ENCODE measurements around the gene CRB2. TPM values are rescaled to one million over a fixed set of nuclear protein-coding genes. Genes with fewer than 3 reads are reported as not detected.

Gene CRB2
- total RNA-seq, 5 donors from 2014 or later (not counting 1 experiment from before 2014, with no cell fraction given) = 0.09 to 0.20 TPM; not detected in 3

- Mint-ChIP-seq H3K4me1 (no peaks in the 10 kb centered on the region), H3K4me3 (no peak overlapping the region), H3K27ac (no peak overlapping the region), H3K36me3 (peaks cover 35% of the 10 kb centered on the region), H3K27me3 (no peaks in the 10 kb centered on the region), H3K9me3 (no peaks in the 10 kb centered on the region)
- ChIA-PET CTCF (no interaction called here), POLR2A (no interaction called here)
- DNase-seq (no peak), ATAC-seq (replicated peaks in 1 of 4) (no peak)
- H3K4me3 ChIP-seq (ENCODE audit: control insufficient read depth in 1 of 2, extremely low read depth in 1 of 2, low read length in 1 of 2) = no peak overlapping the region
- H3K27ac ChIP-seq (ENCODE audit: low read length) = no peak overlapping the region
- no peaks in the 10 kb centered on the region for H3K27me3 ChIP-seq (replicated peaks in 1 of 2; ENCODE audit: control insufficient read depth in 2 of 2, extremely low read depth in 1 of 2, insufficient read depth in 2 of 2, low read length in 1 of 2)
- H3K9me3 ChIP-seq = no peaks in the 10 kb centered on the region
- H3K4me1 ChIP-seq (ENCODE audit: control insufficient read depth in 1 of 2, extremely low read depth in 1 of 2, insufficient read depth in 2 of 2, low read length in 2 of 2) = no peaks in the 10 kb centered on the region
- WGBS (ENCODE audit: insufficient coverage) = 93% methylated on average over 7 of the region's 13 CpGs
- H3K36me3 ChIP-seq (ENCODE audit: control insufficient read depth in 2 of 2, extremely low read depth in 1 of 2, insufficient read depth in 1 of 2, low read length in 1 of 2) = peaks cover 2 to 8% of the 10 kb centered on the region in 2 donors
These were observed 65.2 kb downstream of the CRB2 start for GRCh38 chr9:123421186-123421585.

GRCh38 chr9:123421801-123422455 lies 65.9 kb downstream of the CRB2 start:
- Histone ChIP-seq H3K4me3 (ENCODE audit: control insufficient read depth in 1 of 2, extremely low read depth in 1 of 2, low read length in 1 of 2) (no peak overlapping the region), H3K27ac (ENCODE audit: low read length) (no peak overlapping the region), H3K27me3 (replicated peaks in 1 of 2; ENCODE audit: control insufficient read depth in 2 of 2, extremely low read depth in 1 of 2, insufficient read depth in 2 of 2, low read length in 1 of 2) (no peaks in the 10 kb centered on the region), H3K36me3 (ENCODE audit: control insufficient read depth in 2 of 2, extremely low read depth in 1 of 2, insufficient read depth in 1 of 2, low read length in 1 of 2) (peaks cover 2 to 8% of the 10 kb centered on the region in 2 donors), H3K4me1 (ENCODE audit: control insufficient read depth in 1 of 2, extremely low read depth in 1 of 2, insufficient read depth in 2 of 2, low read length in 2 of 2) (no peaks in the 10 kb centered on the region), H3K9me3 (no peaks in the 10 kb centered on the region)
- DNase-seq (no peak), ATAC-seq (replicated peaks in 1 of 4) (no peak)
- no peaks in the 10 kb centered on the region for H3K27me3 Mint-ChIP-seq
- no peak overlapping the region for H3K27ac Mint-ChIP-seq
- H3K4me1 Mint-ChIP-seq = no peaks in the 10 kb centered on the region
- peaks cover 32% of the 10 kb centered on the region for H3K36me3 Mint-ChIP-seq
- CTCF ChIA-PET = no interaction called here
- H3K9me3 Mint-ChIP-seq = no peaks in the 10 kb centered on the region
- H3K4me3 Mint-ChIP-seq = no peak overlapping the region
- 84% methylated on average over 7 of the region's 8 CpGs for WGBS (ENCODE audit: insufficient coverage)
- POLR2A ChIA-PET = no interaction called here

GRCh38 chr9:123422635-123423310 lies 66.8 kb downstream of the CRB2 start:
- H3K27me3 Mint-ChIP-seq = no peaks in the 10 kb centered on the region
- H3K9me3 Mint-ChIP-seq = no peaks in the 10 kb centered on the region
- no peak for ATAC-seq (replicated peaks in 1 of 4)
- no peak overlapping the region for H3K27ac Mint-ChIP-seq
- H3K27ac ChIP-seq (ENCODE audit: low read length) = no peak overlapping the region
- H3K27me3 ChIP-seq (replicated peaks in 1 of 2; ENCODE audit: control insufficient read depth in 2 of 2, extremely low read depth in 1 of 2, insufficient read depth in 2 of 2, low read length in 1 of 2) = no peaks in the 10 kb centered on the region
- no peak overlapping the region for H3K4me3 ChIP-seq (ENCODE audit: control insufficient read depth in 1 of 2, extremely low read depth in 1 of 2, low read length in 1 of 2)
- no peak for DNase-seq
- no peaks in the 10 kb centered on the region for H3K4me1 Mint-ChIP-seq
- ChIA-PET CTCF (no interaction called here), POLR2A (no interaction called here)
- H3K4me1 ChIP-seq (ENCODE audit: control insufficient read depth in 1 of 2, extremely low read depth in 1 of 2, insufficient read depth in 2 of 2, low read length in 2 of 2) = no peaks in the 10 kb centered on the region
- H3K4me3 Mint-ChIP-seq = no peak overlapping the region
- peaks cover 2 to 8% of the 10 kb centered on the region in 2 donors for H3K36me3 ChIP-seq (ENCODE audit: control insufficient read depth in 2 of 2, extremely low read depth in 1 of 2, insufficient read depth in 1 of 2, low read length in 1 of 2)
- H3K36me3 Mint-ChIP-seq = peaks cover 34% of the 10 kb centered on the region
- 97% methylated on average over 19 of the region's 21 CpGs for WGBS (ENCODE audit: insufficient coverage)
- H3K9me3 ChIP-seq = no peaks in the 10 kb centered on the region

- no peaks in the 10 kb centered on the region for H3K4me1 Mint-ChIP-seq
- H3K9me3 Mint-ChIP-seq = no peaks in the 10 kb centered on the region
- no peaks in the 10 kb centered on the region for H3K27me3 Mint-ChIP-seq
- Histone ChIP-seq H3K4me1 (ENCODE audit: control insufficient read depth in 1 of 2, extremely low read depth in 1 of 2, insufficient read depth in 2 of 2, low read length in 2 of 2) (no peaks in the 10 kb centered on the region), H3K27ac (ENCODE audit: low read length) (no peak overlapping the region), H3K36me3 (ENCODE audit: control insufficient read depth in 2 of 2, extremely low read depth in 1 of 2, insufficient read depth in 1 of 2, low read length in 1 of 2) (peaks cover 2 to 8% of the 10 kb centered on the region in 2 donors), H3K27me3 (replicated peaks in 1 of 2; ENCODE audit: control insufficient read depth in 2 of 2, extremely low read depth in 1 of 2, insufficient read depth in 2 of 2, low read length in 1 of 2) (no peaks in the 10 kb centered on the region), H3K9me3 (no peaks in the 10 kb centered on the region), H3K4me3 (ENCODE audit: control insufficient read depth in 1 of 2, extremely low read depth in 1 of 2, low read length in 1 of 2) (no peak overlapping the region)
- H3K27ac Mint-ChIP-seq = no peak overlapping the region
- H3K36me3 Mint-ChIP-seq = peaks cover 32% of the 10 kb centered on the region
- WGBS (ENCODE audit: insufficient coverage) = 100% methylated on average over 2 of the region's 8 CpGs
- ChIA-PET POLR2A (no interaction called here), CTCF (no interaction called here)
- ATAC-seq (replicated peaks in 1 of 4) (no peak), DNase-seq (no peak)
- no peak overlapping the region for H3K4me3 Mint-ChIP-seq
These were observed 67.3 kb downstream of the CRB2 start for GRCh38 chr9:123423311-123423640.

- ChIA-PET CTCF (no interaction called here), POLR2A (no interaction called here)
- Mint-ChIP-seq H3K4me3 (no peak overlapping the region), H3K36me3 (peaks cover 26% of the 10 kb centered on the region), H3K27ac (no peak overlapping the region), H3K4me1 (no peaks in the 10 kb centered on the region), H3K9me3 (no peaks in the 10 kb centered on the region), H3K27me3 (no peaks in the 10 kb centered on the region)
- Histone ChIP-seq H3K4me1 (ENCODE audit: control insufficient read depth in 1 of 2, extremely low read depth in 1 of 2, insufficient read depth in 2 of 2, low read length in 2 of 2) (no peaks in the 10 kb centered on the region), H3K27me3 (replicated peaks in 1 of 2; ENCODE audit: control insufficient read depth in 2 of 2, extremely low read depth in 1 of 2, insufficient read depth in 2 of 2, low read length in 1 of 2) (no peaks in the 10 kb centered on the region), H3K36me3 (ENCODE audit: control insufficient read depth in 2 of 2, extremely low read depth in 1 of 2, insufficient read depth in 1 of 2, low read length in 1 of 2) (peaks cover 2 to 8% of the 10 kb centered on the region in 2 donors), H3K27ac (ENCODE audit: low read length) (no peak overlapping the region), H3K9me3 (no peaks in the 10 kb centered on the region), H3K4me3 (ENCODE audit: control insufficient read depth in 1 of 2, extremely low read depth in 1 of 2, low read length in 1 of 2) (no peak overlapping the region)
- ATAC-seq (replicated peaks in 1 of 4) (no peak), DNase-seq (no peak)
- WGBS (ENCODE audit: insufficient coverage) = 96% methylated on average over 5 of the region's 5 CpGs
These were observed 68.1 kb downstream of the CRB2 start for GRCh38 chr9:123424131-123424530.

GRCh38 chr9:123424552-123425225 lies 68.7 kb downstream of the CRB2 start:
- Mint-ChIP-seq H3K4me1 (no peaks in the 10 kb centered on the region), H3K36me3 (peaks cover 27% of the 10 kb centered on the region), H3K27ac (no peak overlapping the region), H3K9me3 (no peaks in the 10 kb centered on the region), H3K4me3 (no peak overlapping the region), H3K27me3 (no peaks in the 10 kb centered on the region)
- POLR2A ChIA-PET = no interaction called here
- 100% methylated on average over 1 of the region's 6 CpGs for WGBS (ENCODE audit: insufficient coverage)
- Histone ChIP-seq H3K4me3 (ENCODE audit: control insufficient read depth in 1 of 2, extremely low read depth in 1 of 2, low read length in 1 of 2) (no peak overlapping the region), H3K27ac (ENCODE audit: low read length) (no peak overlapping the region), H3K4me1 (ENCODE audit: control insufficient read depth in 1 of 2, extremely low read depth in 1 of 2, insufficient read depth in 2 of 2, low read length in 2 of 2) (no peaks in the 10 kb centered on the region), H3K27me3 (replicated peaks in 1 of 2; ENCODE audit: control insufficient read depth in 2 of 2, extremely low read depth in 1 of 2, insufficient read depth in 2 of 2, low read length in 1 of 2) (no peaks in the 10 kb centered on the region), H3K9me3 (no peaks in the 10 kb centered on the region), H3K36me3 (ENCODE audit: control insufficient read depth in 2 of 2, extremely low read depth in 1 of 2, insufficient read depth in 1 of 2, low read length in 1 of 2) (peaks cover 2 to 8% of the 10 kb centered on the region in 2 donors)
- DNase-seq (no peak), ATAC-seq (replicated peaks in 1 of 4) (no peak)
- CTCF ChIA-PET = no interaction called here

All from T-cell (primary cell).